ENCODE results near the gene PRC1. TPM values are rescaled to one million over a fixed set of nuclear protein-coding genes. Genes with fewer than 3 reads are reported as not detected.

PRC1 gene
- total and polyA plus RNA-seq, 2 experiments from 2014 or later, result 20.1 to 209 TPM

DNA sequence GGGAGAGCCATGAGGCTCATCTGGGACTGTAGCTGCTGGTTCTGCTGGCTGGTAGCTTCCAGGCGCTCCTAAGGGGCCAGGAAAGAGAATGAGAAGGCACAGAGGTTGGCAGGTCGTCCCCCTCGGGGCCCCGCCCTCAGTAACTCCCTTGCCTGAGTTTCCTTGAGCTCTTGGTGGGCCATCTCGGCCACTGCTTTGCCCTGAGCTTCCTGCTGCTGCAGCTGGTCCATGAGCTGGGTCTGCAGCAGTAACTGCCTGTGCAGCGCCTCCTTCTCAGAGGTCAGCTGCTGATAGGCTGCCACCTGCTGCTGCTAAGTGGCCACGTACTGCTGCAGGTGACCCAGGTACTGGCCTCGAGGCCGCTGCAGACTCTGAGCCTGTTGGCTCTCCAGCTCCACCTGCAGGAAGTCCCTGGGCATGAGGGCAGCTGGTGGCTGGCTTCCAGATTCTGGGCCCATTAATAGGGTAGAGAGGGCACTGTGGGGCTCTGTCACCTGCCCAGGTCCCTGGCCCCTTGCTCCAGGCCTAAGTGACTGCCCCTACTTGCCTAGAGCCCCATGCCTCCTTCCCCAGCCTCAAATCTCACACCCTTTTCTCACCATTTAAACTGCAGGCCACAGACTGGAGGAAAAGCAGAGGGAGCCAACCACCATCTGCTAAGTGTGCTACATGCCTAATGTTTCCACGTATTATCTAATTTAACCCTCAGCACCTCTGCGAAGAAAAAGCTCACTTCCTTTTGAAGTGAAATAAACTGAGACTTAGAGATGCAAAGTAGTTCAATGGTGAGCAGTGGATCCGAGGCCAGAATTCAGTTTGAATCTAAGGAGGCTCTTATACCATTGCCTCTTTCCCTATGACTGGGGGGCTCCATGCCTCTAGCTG, 38.8 kb upstream of the PRC1 start:
- Histone ChIP-seq H3K27ac (no peak overlapping the region), H3K4me3 (no peak overlapping the region), H3K4me1 (ENCODE audit: low read depth) (no peaks in the 10 kb centered on the region), H3K27me3 (peaks cover 25% of the 10 kb centered on the region), H3K36me3 (no peaks in the 10 kb centered on the region), H3K9me3 (ENCODE audit: low read depth) (no peaks in the 10 kb centered on the region)
- TF ChIP-seq, protein P1, sequence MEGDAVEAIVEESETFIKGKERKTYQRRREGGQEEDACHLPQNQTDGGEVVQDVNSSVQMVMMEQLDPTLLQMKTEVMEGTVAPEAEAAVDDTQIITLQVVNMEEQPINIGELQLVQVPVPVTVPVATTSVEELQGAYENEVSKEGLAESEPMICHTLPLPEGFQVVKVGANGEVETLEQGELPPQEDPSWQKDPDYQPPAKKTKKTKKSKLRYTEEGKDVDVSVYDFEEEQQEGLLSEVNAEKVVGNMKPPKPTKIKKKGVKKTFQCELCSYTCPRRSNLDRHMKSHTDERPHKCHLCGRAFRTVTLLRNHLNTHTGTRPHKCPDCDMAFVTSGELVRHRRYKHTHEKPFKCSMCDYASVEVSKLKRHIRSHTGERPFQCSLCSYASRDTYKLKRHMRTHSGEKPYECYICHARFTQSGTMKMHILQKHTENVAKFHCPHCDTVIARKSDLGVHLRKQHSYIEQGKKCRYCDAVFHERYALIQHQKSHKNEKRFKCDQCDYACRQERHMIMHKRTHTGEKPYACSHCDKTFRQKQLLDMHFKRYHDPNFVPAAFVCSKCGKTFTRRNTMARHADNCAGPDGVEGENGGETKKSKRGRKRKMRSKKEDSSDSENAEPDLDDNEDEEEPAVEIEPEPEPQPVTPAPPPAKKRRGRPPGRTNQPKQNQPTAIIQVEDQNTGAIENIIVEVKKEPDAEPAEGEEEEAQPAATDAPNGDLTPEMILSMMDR (IDR thresholded peaks at IDR 0.05; ENCODE audit: low read depth, low read length), result peak; percentile 66
- peak; percentile 21 to 71 for DNase-seq (ENCODE audit: low read depth in 1 of 2, low spot score in 1 of 2)

DNA sequence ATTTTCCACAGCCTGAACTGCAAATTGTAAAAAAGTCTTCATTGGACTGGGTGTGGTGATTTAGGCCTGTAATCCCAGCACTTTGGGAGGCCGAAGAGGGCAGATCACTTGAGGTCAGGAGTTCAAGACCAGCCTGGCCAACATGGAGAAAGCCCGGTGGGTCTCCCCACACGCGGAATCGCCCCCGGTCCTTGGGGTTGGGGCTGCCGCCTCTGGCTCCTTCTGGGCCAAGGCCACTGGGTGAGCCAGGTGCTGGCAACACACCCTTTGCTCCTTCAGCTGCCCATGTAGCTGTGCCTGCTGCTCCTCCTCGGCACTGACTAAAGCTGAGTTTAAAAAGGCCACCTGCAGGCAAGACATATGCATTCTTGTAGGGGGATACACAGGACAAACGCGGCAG, 37.5 kb upstream of the PRC1 start:
- H3K27me3 ChIP-seq, result peaks cover 25% of the 10 kb centered on the region
- no peak overlapping the region for H3K4me3 ChIP-seq
- no peaks in the 10 kb centered on the region for H3K4me1 ChIP-seq (ENCODE audit: low read depth)
- no peaks in the 10 kb centered on the region for H3K36me3 ChIP-seq
- H3K27ac ChIP-seq, result no peak overlapping the region
- DNase-seq (ENCODE audit: low read depth in 1 of 2, low spot score in 1 of 2), result no peak
- TF ChIP-seq, protein P1 (IDR thresholded peaks at IDR 0.05; ENCODE audit: low read depth, low read length), result no peak
- H3K9me3 ChIP-seq (ENCODE audit: low read depth), result no peaks in the 10 kb centered on the region

DNA sequence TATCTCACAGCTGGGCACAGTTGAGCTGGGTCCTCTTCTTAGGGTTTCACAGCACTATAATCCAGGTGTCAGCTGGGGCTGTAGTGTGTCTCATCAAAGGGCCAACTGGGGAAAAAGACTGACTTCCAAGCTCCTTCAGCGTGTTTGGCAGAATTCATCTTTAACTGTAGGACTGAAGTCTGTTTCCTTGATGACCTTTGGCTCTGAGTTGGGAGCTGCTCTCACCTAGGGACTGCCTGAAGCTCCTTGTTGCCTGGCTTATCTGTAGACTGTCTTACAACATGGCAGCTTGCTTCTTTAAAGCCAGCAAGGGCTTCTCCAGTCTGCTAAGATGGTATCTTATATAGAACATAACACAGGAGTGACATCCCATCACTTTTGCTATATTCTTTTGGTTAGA, 33.3 kb upstream of the PRC1 start:
- TF ChIP-seq, protein P1 (IDR thresholded peaks at IDR 0.05; ENCODE audit: low read depth, low read length), result no peak

DNA sequence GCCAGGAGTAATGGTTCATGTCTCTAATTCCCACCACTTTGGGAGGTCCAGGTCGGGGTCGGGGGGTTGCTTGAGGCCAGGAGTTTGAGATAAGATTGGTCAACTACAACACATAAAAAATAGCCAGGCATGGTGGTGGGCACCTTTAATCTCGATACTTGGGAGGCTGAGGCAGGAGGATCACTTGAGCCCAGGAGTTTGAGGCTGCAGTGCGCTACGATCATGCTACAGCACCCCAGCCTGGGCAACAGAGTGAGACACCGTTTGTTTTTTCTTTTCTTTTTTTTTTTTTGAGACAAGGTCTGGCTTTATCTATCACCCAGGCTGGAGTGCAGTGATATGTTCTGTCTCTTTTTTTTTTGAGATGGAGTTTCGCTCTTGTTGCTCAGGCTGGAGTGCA, 29.4 kb upstream of the PRC1 start:
- Histone ChIP-seq H3K9me3 (ENCODE audit: low read depth) (no peaks in the 10 kb centered on the region), H3K4me1 (ENCODE audit: low read depth) (peaks cover 8% of the 10 kb centered on the region), H3K4me3 (no peak overlapping the region), H3K36me3 (no peaks in the 10 kb centered on the region), H3K27ac (no peak overlapping the region), H3K27me3 (no peaks in the 10 kb centered on the region)
- no peak for DNase-seq (ENCODE audit: low read depth in 1 of 2, low spot score in 1 of 2)
- TF ChIP-seq, protein P1 (IDR thresholded peaks at IDR 0.05; ENCODE audit: low read depth, low read length), result no peak

More for the DNA sequence above, 33.3 kb upstream of the PRC1 start:
- Histone ChIP-seq H3K4me1 (ENCODE audit: low read depth) (peaks cover 3% of the 10 kb centered on the region), H3K9me3 (ENCODE audit: low read depth) (no peaks in the 10 kb centered on the region), H3K27me3 (no peaks in the 10 kb centered on the region), H3K36me3 (no peaks in the 10 kb centered on the region), H3K4me3 (no peak overlapping the region), H3K27ac (no peak overlapping the region)
- no peak for DNase-seq (ENCODE audit: low read depth in 1 of 2, low spot score in 1 of 2)

DNA sequence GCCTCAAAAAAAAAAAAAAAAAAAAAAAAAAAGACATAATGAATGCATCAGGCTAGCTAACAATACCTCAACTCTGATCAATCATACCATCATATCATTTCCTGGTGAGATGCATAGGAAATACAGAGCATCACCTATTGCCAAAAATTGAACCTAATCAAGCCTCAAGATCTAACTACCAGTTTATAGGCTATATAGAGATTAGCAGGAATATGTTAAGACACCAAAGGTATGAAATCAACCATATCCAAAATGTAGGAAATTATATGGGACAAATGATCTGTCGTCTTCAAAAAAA, 28.4 kb upstream of the PRC1 start:
- TF ChIP-seq, protein P1 (IDR thresholded peaks at IDR 0.05; ENCODE audit: low read depth, low read length), result no peak
- DNase-seq (ENCODE audit: low read depth in 1 of 2, low spot score in 1 of 2), result no peak
- H3K4me3 ChIP-seq, result peak overlapping the region; percentile 96
- no peaks in the 10 kb centered on the region for H3K9me3 ChIP-seq (ENCODE audit: low read depth)
- H3K27ac ChIP-seq, result no peak overlapping the region
- no peaks in the 10 kb centered on the region for H3K27me3 ChIP-seq
- no peaks in the 10 kb centered on the region for H3K36me3 ChIP-seq
- H3K4me1 ChIP-seq (ENCODE audit: low read depth), result peaks cover 8% of the 10 kb centered on the region

Data from cardiac muscle cell (in vitro differentiated cells and primary cell).